ENCODE results near the gene NCL.
A peak's percentile ranks its signal among the peaks of the same experiment; 100 is the strongest.
"Not testable (repeated sequence)": the region's sequence is repeated elsewhere in the genome, so short reads cannot be mapped to it uniquely, and the experiment has no call there.

NCL gene

DNA sequence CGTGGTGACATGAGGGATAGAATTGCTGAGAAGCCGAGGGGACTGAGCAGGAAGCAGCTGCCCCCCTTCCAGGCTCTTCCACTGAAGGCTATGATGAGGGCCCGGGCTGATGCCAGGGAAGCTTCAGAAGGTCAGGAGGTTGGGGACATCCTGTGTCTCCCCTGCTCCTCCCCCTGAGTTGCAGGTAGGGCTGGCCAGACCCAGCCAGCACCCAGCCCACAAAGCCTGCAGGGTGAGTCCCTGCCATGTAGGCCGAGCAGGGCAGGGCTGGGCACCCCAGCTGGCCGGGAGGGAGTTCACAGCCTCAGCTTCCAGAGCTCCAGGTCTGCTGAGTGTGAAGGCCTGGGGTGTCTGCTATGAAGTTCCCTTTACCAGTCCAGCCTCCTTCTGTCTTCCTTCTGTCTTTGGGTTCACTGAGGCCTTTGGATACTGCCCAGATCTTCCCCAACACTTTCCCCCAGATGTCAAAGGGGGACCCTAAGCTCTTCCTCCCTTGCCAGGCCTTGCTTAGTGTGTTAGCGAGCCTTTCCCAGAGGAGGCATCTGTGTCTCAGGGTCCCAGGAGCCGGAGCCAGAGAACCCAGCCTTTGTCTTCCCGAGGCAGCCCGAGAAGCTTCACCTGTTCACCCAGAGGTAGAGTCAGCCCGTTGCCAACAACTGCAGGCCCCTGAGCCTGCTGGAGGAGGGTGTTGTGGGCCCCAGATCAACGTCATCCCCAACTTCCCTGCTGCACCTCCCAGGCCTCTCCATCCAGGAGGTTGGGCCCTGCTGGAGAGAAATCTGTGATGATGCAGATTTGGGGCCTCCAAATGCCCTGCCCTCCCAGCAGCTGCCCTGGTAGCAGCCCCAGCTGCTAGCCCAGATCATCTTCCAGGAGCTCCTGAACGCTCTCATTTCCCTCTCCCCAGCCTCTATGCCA lies 3.6 kb upstream of the NCL start:
- DNase-seq = no peak

DNA sequence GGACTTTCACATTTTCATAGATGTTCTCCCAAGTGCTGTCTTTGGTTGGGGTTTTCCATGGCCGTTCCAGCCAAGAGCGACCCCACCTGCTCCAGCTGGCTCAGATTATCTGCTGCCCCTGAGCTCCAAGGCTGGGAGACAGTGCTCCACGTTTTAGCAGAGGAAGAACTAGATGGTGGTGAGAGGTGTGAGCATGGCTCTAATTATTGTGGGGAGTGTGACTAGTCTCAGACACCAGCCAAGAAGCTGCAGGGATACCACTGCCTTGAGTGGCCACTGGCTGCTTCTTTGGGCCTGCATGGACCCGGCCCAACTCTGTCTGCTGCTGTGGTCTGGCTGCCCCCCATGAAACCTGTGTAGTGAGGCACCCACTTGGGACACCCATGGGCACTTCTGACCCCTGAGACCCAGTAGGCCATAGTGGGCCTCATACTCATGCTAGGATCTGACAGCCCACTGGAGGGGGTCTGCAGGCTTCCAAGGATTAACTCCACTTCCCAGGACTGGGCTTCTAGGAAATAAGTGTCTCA lies 2.8 kb upstream of the NCL start:
- DNase-seq = no peak

DNA sequence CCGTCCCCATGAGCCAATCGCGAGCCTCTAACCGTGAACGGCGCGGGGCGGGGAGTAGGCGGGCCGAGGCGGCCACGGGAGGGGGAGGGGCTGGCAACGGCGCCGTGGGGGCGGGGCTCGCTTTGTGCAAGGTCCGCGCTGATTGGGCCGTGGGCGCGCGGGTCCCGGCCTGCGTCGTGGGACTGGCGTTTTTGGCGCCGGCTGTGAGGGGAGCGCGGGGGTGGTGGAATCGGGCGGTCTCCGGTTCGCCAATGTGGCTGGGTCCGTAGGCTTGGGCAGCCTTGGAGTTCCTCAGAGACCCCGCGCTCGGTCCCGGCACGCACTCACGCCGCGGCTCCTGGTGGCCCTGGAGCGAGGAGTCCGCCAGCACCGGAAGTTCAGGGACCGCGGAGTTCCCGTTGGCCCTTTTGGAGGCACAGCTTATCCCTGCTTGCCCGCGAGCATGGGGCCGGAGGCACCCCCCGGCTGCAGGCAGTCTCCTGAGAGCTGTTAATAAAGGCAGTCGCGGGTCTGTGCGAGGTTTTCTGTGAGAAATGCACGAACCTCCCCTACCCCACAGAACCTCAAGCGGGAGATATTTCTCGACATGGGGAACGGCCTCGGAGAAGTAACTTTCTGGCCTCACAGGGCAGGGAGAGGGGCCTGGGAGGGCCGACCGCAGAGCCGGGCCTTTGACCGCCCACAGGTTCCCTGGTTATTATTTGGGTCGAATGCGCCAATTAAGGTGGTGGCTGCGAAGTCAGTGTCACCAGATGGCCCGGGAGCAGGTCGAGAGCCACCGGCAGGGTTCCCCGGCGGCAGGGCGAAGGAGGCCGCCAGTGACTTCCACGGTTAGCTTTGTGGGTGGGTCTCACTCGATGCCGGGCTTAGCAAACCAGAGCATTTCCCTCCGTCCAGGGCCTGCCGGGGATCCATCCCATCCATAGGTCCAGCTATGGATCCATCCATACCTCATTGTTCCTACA lies 574 bp upstream of the NCL start:
- DNase-seq = no peak

DNA sequence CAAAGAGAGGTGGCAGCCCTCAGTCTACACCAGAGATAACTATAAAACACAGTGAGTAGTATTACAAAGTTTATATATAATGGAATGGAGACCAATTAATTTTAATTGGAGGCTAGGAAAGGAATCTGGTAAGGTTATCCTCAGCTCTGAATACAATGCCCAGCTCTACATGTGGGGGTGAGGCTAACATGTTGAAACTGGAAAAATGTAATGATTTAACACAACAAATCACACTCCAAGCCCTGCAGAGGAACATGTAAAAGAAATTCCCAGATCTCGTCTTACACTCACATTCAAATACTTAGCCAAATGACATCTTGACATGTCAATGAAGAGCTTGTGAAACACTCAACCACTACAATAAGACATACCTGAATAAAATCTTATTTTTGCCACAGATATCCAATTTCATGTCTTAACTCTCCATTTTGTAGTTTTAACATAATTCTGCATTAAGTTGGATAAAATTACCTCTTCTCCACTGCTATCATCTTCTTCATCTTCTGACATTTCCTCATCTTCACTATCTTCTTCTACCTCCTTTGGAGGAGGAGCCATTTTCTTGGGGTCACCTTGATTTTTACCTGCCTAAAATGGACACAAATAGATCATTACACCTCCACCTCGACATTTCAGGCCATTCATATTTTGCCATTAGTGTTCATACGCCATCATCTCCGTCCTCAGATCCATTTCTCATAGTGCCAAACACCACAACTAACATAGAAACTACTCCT lies 1.4 kb downstream of the NCL start:
- DNase-seq = no peak

DNA sequence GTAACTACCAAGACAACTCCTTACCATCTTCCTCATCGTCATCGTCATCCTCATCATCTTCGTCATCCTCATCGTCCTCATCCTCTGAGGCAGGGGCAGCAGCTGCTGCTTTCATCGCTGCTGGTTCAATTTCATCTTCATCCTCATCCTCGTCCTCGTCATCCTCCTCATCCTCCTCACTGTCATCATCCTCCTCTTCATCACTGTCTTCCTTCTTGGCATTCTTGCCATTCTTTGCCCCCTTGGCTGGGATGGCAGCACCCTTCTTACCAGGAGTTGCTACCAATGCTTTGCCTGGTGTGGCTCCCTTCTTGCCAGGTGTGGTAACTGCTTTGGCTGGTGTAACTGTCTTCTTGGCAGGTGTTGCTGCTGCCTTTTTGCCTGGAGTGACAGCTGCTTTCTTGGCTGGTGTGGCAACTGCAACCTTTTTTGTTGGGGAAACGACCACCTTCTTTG lies 2.7 kb downstream of the NCL start:
- DNase-seq = no peak

DNA sequence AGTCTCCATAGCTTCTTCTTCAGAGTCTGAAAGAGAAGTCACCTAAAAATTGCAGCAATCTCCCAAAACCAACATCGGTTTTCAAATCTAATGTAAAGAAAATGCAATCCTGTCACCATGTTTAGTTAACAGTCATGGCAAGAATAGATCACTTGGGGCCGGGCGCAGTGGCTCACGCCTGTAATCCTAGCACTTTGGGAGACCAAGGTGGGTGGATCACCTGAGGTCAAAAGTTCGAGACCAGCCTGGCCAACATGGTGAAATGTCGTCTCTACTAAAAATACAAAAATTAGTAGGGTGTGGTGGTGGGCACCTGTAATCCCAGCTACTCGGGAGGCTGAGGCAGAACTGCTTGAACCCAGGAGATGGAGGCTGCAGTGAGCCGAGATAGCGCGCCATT lies 3.4 kb downstream of the NCL start:
- not testable (repeated sequence) for DNase-seq

DNA sequence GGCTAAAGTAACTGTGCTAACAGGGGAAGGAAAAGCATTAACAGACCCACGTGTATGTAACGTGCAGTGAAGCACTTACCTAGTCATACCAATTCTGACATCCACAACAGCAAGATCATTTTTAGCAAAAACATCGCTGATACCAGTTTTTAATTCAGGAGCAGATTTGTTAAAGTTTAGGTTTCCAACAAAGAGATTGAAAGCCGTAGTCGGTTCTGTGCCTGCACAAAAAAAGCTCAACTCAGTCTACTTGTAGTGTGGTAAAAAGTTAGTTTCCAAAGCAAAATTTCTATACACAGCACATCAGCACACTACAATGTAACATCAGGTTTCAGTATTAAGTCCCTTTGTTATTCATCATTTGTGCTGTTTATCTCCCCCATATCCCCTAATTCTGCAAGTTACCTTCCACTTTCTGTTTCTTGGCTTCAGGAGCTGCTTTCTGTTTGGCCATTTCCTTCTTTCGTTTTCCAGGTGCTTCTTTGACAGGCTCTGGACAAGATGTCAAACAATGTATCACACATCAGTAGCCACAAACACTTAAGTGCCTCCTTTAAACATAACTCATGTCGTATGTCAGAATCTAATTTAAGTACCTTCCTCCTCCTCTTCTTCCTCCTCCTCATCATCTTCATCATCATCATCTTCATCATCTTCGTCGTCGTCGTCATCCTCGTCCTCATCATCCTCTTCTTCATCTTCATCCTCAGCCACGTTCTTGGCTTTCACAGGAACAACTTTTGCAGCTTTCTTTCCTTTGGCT lies 4.0 kb downstream of the NCL start:
- no peak for DNase-seq

DNA sequence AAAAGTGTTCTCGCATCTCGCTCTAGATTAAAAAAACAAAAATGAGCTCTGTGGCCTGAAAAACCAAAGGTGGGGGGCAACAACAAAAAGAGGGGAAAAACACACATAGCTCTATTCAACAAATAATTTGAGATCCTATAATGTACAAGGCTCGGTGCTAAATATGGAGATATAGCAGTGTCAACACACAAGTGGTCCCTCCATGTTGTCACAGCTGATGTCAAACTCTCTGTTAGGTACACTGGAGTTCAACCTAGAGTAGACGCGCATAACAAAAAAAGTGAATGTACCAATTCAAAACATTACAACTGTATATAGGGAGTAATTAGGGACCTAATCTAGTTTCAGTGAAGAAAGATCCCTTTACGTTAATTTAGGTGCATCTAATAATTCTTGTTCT lies 5.9 kb downstream of the NCL start:
- DNase-seq = no peak

DNA sequence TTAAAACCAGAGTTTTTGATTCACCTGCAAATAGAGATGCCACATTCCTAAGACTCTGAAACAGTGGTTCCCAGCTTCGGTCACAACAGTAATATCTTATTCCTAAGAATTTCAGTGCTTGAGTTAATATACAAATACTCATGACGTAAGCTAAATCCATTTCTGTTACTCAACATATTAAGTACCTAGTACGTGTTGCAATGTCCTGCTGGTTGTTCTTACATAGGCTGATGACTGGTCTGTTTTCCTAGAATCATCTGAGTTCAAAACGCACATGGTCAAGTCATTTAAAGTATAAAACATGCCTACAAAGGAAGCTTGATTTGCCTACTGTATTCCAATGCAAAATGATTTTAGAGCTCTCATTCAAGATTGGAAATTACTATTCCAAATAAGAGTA lies 7.2 kb downstream of the NCL start:
- no peak for DNase-seq

DNA sequence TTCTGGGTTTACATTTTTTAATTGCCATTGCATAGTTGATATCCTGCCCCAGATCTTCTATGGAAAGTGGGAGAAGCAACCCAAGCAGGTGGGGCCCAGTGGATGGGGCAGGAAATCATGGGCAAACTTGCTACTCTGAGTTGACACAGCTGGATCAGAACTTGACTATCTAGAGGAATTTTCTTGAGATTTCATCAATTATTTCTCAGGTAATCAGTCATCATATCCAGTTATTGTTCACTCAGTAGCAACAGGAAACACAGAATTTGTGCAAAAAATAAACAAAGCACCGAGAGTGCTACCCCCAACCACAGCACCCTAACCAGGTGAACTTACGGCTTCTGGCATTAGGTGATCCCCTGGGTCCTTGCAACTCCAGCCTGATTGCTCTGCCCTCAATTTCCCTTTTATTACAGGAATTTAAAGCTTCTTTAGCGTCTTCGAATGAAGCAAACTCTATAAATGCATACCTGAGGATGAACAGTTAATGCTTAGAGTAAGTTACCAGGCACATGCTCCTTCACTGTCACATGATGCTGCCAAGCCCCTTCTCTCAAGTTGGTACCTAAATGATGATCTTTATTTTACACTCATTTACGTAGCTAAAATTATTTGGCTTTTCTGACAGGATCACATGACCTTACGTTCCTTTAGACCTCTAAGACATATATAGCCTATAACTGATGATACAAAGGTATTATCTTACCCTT lies 7.8 kb downstream of the NCL start:
- DNase-seq = no peak

DNA sequence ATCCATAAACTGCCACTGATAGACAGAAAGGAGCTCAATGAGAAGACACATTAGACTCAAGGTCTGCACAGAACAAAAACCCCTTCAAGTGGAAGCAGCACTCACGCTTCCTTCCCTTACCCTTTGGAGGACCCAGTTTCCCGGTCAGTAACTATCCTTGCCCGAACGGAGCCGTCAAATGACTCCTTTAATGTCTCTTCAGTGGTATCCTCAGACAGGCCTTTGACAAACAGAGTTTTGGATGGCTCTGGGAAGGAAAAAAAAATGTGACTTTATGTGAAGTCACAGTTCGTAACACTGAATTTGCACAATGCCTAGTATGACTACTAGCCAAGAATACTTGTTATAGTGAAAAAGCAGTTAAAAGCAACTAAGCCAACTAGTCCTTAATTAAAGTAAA lies 8.4 kb downstream of the NCL start:
- no peak for DNase-seq

DNA sequence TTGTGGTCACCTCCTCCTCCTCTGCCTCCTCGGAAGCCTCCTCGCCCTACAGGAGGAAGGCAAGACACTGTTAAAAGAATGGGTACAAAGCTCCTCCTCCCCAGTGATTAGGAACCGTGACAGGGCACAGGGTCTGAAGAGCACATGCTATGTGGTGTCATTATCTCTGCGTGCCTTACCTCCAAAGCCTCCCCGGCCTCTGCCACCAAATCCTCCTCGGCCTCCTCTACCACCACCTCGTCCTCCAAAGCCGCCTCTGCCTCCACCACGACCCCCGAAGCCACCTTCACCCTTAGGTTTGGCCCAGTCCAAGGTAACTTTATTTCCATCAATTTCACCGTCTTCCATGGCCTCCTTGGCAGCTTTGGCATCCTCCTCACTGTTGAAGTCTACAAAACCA lies 9.1 kb downstream of the NCL start:
- no peak for DNase-seq

DNA sequence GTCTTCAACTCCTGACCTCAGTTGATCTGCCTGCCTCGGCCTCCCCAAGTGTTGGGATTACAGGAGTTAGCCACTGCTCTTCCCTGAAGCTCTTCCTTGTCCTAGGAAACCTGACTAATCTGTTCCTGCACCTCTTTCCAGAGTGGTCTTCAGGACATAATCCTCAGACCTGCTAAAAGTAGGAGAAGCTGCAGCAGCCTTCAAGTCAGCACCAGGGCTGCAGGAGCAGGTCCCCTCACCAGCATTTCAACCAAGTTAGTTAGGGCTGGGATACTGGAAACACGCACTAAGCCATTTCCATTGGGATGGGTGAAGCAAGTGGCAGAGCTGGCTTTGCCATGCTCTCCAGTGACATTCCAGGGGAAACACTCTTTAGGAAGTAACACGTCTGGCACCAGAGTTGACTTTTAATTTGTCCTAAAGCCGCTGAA lies 9.9 kb downstream of the NCL start:
- no peak for DNase-seq

DNA sequence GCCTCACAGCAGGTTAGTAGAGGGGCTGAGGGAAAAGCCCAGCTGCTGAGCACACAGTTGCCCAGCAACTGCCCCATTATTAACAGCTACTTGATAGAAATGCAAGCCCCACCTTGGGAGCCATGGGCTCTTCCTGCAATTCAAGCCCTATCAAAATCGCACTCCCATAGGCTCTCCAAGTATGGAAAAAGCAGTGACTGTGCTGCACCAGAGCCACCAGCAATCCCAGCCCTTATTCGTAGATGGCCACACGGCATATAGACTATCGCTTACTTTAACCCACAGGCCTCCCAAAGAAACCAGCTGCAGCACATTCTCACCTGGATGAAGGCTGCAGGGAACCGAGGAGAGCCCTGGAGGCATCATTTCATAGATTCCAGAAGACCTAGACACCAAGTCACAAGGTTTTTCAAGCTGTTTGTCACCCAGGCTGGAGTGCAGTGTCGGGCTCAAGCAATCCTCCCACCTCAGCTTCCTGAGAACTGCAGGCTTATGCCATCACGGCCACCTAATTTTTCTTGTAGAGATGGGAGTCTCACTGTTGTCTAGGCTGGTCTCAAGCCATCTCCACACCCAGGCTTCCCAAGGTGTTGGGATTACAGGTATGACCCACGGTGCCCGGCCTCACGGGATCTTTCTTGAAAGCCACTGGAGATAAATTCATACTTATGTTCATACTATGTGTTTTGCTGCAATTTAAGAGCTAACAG lies 11.3 kb downstream of the NCL start:
- peak; percentile 7 for DNase-seq

DNA sequence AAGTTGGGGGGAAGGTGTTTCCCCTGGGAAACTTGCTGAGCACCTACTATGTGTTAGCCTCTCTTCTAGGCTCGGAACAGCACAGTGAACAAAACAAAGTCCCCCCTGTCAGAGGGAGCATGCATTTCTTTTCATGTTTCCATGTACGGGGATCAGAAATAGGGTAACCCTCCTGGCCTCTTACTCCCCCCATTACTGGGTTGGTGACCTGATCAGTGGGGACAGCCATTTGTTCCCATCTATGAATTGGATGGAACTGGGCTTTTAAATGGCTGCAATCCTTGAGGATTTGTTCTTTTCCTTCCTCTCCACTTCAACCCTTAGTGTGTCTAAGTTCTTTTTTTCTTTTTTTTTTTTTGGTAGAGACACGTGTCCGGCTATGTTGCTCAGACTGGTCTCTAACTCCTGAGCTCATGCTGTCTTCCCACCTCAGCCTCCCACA lies 13.7 kb downstream of the NCL start:
- no peak for DNase-seq

DNA sequence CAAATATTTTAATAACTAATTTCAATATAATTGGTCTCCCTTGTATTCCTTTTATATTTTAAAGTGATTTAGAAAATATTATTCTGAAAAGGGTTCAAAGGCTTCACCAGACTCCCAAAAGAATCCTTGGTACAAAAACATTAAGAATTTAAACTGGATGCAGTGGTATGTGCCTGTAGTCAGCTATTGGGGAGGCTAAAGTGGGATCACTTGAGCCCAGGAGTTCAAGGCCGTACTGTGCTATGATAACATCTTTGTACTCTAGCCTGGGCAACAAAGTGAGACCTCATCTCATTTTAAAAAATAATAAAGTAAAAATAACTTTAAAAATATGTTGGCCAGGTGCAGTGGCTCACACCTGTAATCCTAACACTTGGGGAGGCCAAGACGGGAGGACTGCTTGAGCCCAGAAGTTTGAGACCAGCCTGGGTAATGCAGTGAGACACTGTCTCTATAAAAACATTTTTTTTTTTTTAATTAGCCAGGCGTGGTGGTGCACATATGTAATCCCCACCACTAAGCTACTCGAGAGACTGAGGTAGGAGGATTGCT lies 14.7 kb downstream of the NCL start:
- DNase-seq = no peak

DNA sequence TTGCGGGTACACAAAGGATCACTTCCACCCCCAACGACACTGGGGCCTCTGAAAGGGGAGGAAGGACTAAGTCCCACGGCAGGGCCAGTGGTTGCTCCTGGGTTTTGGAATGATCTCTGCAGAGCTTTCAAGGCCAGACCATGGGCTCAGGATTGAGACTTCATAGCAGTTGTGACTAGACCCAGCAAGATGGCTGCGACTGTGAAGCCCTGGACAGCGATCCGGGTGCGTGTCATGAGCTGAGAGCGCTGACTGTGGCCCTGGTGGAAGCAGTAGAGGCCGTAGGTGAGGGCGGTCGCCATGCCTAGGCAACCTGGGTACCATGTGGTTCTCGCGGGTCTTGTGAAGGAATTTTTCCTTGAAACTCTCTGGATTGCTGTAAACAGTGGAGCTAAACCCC lies 27.3 kb downstream of the NCL start:
- no peak for DNase-seq

DNA sequence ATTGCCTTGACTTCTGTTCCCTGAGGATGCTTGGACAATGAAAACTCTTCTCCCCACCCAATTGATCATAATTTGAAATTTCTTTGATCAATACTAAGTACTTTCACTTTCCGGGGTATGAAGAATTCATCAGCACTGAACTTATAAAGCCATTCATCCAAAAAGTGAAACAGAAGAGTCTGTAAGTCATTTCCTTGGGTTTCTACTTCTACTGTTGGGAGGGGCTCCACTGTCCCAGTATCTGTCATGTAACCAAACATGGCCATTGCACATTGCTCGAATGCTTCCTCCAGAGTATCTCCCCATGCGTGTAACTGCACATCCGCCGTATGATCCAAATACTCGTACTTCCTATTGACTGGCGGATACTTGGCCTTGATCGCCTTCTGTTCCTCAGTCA lies 30.3 kb downstream of the NCL start:
- no peak for DNase-seq

DNA sequence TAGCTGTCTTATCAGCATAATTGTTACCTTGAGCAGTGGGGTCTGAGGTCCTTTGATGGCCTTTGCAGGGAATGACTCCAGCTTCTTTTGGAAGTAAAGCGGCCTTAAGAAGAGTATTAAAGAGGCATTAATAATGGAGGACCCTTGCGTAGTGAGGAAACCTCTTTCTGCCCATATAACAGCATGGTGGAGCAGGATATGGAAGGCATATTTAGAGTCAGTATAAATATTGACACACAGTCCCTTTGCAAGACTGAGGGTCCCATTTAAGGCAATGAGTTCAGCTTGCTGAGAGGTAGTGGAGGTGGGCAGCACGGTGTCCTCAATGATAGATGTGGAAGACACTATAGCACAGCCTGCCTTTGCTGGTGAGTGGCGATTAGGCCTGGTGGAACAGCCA lies 32.7 kb downstream of the NCL start:
- DNase-seq = no peak

DNA sequence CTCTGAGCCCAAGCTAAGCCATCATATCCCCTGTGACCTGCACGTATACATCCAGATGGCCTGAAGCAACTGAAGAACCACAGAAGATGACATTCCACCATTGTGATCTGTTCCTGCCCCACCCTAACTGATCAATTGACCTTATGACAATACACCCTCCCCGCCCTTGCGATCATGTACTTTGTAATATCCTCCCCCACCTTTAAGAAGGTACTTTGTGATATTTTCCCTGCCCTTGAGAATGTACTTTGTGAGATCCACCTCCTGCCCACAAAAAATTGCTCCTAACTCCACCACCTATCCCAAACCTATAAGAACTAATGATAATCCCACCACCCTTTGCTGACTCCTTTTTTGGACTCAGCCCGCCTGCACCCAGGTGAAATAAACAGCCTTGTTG lies 33.8 kb downstream of the NCL start:
- DNase-seq = not testable (repeated sequence)
